Upper lobe of right lung (tissue), 1 donor: ENCODE results near the gene DYRK1A. TPM values are rescaled to one million over a fixed set of nuclear protein-coding genes. Genes with fewer than 3 reads are reported as not detected.

Experiments used
- ATAC-seq: fragments of 200-7000 bp; cut with Tn5 transposase; one replicate; pipeline ENCODE4 v1.9.1; 2020; ENCODE audit warnings: mild to moderate bottlenecking, moderate library complexity
- DNase-seq: peaks from one replicate; pipeline ENCODE4 v3.0.0-alpha.2; 2020
- H3K27ac ChIP-seq: fragments of 200-600 bp; one replicate; pipeline ENCODE4 v1.8.0; 2022
- H3K27me3 ChIP-seq: fragments of 200-600 bp; one replicate; pipeline ENCODE4 v1.8.0; 2022; ENCODE audit warnings: mild to moderate bottlenecking
- H3K36me3 ChIP-seq: fragments of 200-600 bp; one replicate; pipeline ENCODE4 v1.8.0; 2022
- H3K4me1 ChIP-seq: fragments of 200-600 bp; one replicate; pipeline ENCODE4 v1.8.0; 2022
- H3K4me3 ChIP-seq: fragments of 200-600 bp; one replicate; pipeline ENCODE4 v1.8.0; 2022; ENCODE audit warnings: mild to moderate bottlenecking
- H3K9me3 ChIP-seq: fragments of 200-600 bp; one replicate; pipeline ENCODE4 v1.8.0; 2022
- CTCF ChIP-seq: fragments of 200-600 bp; IDR thresholded peaks from one replicate; pipeline ENCODE4 v1.8.0; 2022; ENCODE audit warnings: antibody characterized with exemption
- intact Hi-C: fragments of 100-400 bp; cut with DNase I; formaldehyde crosslinking; loops from one replicate; pipeline ENCODE4 v1.11.0; 2022
- total RNA-seq: library from RNA; stranded (reverse); fragmentation: NEBNext Ultra II Directional; extraction: Animal tissue kit (Norgen Biotek cat#: 25700); gene quantifications from one replicate; pipeline ENCODE4 v1.2.1, GENCODE V29; 2021
- donor health status: DM: no; HTN: yes; CAD: no; lungs with severe emphysema.

DYRK1A gene
- total RNA-seq, 1 donor from 2014 or later: 70.9 TPM

GRCh38 chr21:37496972-37497371 lies 130.4 kb downstream of the DYRK1A start:
- ATAC-seq: no peak
- Histone ChIP-seq H3K4me3 (no peak overlapping the region), H3K27me3 (no peaks in the 10 kb centered on the region), H3K27ac (no peak overlapping the region), H3K4me1 (no peaks in the 10 kb centered on the region), H3K36me3 (peaks cover 42% of the 10 kb centered on the region), H3K9me3 (no peaks in the 10 kb centered on the region)
- DNase-seq: no peak
- TF ChIP-seq CTCF: peak; percentile 35
- intact Hi-C loops: no loop called here

GRCh38 chr21:37498664-37499063 lies 132.1 kb downstream of the DYRK1A start:
- Histone ChIP-seq H3K4me3 (no peak overlapping the region), H3K27ac (no peak overlapping the region), H3K27me3 (no peaks in the 10 kb centered on the region), H3K36me3 (peaks cover 34% of the 10 kb centered on the region), H3K9me3 (no peaks in the 10 kb centered on the region), H3K4me1 (no peaks in the 10 kb centered on the region)
- ATAC-seq (no peak), DNase-seq (no peak)
- TF ChIP-seq CTCF: no peak
- intact Hi-C loops: no loop called here

GRCh38 chr21:37502947-37503346 lies 136.4 kb downstream of the DYRK1A start:
- intact Hi-C loops: no loop called here
- Histone ChIP-seq H3K4me1 (no peaks in the 10 kb centered on the region), H3K27ac (no peak overlapping the region), H3K9me3 (no peaks in the 10 kb centered on the region), H3K36me3 (peaks cover 56% of the 10 kb centered on the region), H3K4me3 (no peak overlapping the region), H3K27me3 (no peaks in the 10 kb centered on the region)
- no peak for TF ChIP-seq CTCF
- ATAC-seq (no peak), DNase-seq (no peak)

GRCh38 chr21:37503848-37504467 lies 137.4 kb downstream of the DYRK1A start:
- Histone ChIP-seq H3K9me3 (no peaks in the 10 kb centered on the region), H3K27ac (no peak overlapping the region), H3K4me3 (no peak overlapping the region), H3K4me1 (no peaks in the 10 kb centered on the region), H3K27me3 (no peaks in the 10 kb centered on the region), H3K36me3 (peaks cover 58% of the 10 kb centered on the region)
- TF ChIP-seq CTCF: no peak
- ATAC-seq (no peak), DNase-seq (no peak)
- intact Hi-C loops: no loop called here

GRCh38 chr21:37505963-37506362 lies 139.4 kb downstream of the DYRK1A start:
- Histone ChIP-seq H3K4me1 (no peaks in the 10 kb centered on the region), H3K36me3 (peaks cover 77% of the 10 kb centered on the region), H3K4me3 (no peak overlapping the region), H3K27ac (no peak overlapping the region), H3K9me3 (no peaks in the 10 kb centered on the region), H3K27me3 (no peaks in the 10 kb centered on the region)
- intact Hi-C loops: no loop called here
- no peak for DNase-seq
- no peak for TF ChIP-seq CTCF
- ATAC-seq: no peak

- no peak for DNase-seq
- TF ChIP-seq CTCF: no peak
- Histone ChIP-seq H3K4me1 (no peaks in the 10 kb centered on the region), H3K36me3 (peaks cover 94% of the 10 kb centered on the region), H3K4me3 (no peak overlapping the region), H3K9me3 (no peaks in the 10 kb centered on the region), H3K27ac (no peak overlapping the region), H3K27me3 (no peaks in the 10 kb centered on the region)
- intact Hi-C loops: no loop called here
- no peak for ATAC-seq
These were observed 141.1 kb downstream of the DYRK1A start for GRCh38 chr21:37507716-37508115.
